ENCODE measurements around the gene IKBKE. TPM values are rescaled to one million over a fixed set of nuclear protein-coding genes. Genes with fewer than 3 reads are reported as not detected.

IKBKE gene
- total and polyA plus RNA-seq, 4 donors, result 2.2 to 4.4 (median 3.6) TPM

DNA sequence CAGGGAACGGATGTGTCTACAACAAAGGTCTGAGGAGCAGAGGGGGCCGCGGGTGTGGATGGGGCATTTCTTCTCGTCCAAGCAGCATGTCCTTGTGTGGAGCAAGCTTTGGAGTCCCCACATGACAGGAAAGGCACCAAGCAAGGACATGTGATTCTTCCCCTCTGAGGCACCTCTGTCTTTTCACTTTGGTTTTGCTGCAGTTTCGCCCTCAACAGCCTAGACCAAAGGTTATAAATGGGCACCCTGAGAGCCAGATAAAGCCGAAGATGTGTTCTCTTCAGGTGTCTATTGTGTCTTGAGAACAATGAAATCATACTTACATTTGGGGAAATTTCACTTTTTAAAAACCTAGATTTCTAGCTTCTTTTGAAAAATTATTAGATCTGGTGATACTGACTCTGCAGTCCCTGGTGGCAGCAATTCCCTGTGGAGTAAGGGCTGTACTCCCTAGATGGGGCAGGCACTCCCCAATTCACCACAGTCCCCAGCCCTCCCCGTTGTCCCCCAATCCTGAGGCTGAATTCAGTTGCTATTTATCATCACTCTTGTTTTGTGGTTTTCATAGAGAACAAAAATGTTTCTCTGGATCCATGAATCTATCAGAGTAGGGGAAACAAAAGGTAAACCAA is 28.8 kb upstream of the IKBKE start:
- H3K27me3 ChIP-seq (ENCODE audit: control insufficient read depth, insufficient read depth, low read length), result no peaks in the 10 kb centered on the region
- H3K4me1 ChIP-seq (ENCODE audit: control insufficient read depth, insufficient read depth, low read length), result peaks cover 13% of the 10 kb centered on the region
- no peaks in the 10 kb centered on the region for H3K9me3 ChIP-seq (ENCODE audit: control insufficient read depth, insufficient read depth, low read length)
- H3K27ac ChIP-seq (ENCODE audit: low read depth, low read length), result no peak overlapping the region
- 89% methylated on average over 5 of the region's 7 CpGs for WGBS (ENCODE audit: insufficient coverage)
- H3K4me3 ChIP-seq (ENCODE audit: low read depth, low read length), result no peak overlapping the region
- peaks cover 71% of the 10 kb centered on the region for H3K36me3 ChIP-seq (ENCODE audit: control insufficient read depth, insufficient read depth, low read length)
- DNase-seq (ENCODE audit: low read depth in 4 of 6, low spot score in 6 of 6), result no peak

DNA sequence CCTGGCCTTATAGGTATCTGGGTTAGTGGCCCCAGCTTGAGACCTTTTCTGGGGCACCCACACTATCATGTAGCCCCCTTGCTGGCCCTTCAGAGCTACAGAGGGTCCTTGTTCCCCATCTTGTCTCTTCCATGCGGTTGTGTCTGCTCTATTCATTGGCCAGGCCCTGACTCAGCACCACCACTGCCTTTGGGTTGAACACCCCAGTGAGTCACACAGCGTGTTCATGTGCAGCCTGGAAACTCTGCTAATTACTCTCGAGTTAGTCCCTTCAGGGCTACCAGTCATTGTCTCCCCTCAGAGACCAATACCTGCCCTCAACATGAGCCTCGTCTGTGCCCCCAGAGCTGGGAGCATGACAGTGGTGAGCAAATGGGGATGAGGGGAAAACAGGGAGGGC is 28.2 kb upstream of the IKBKE start:
- DNase-seq (ENCODE audit: low read depth in 4 of 6, low spot score in 6 of 6), result no peak
- H3K4me1 ChIP-seq (ENCODE audit: control insufficient read depth, insufficient read depth, low read length), result peaks cover 13% of the 10 kb centered on the region
- 81% methylated on average over 2 of the region's 4 CpGs for WGBS (ENCODE audit: insufficient coverage)
- H3K9me3 ChIP-seq (ENCODE audit: control insufficient read depth, insufficient read depth, low read length), result no peaks in the 10 kb centered on the region
- H3K27me3 ChIP-seq (ENCODE audit: control insufficient read depth, insufficient read depth, low read length), result no peaks in the 10 kb centered on the region
- H3K27ac ChIP-seq (ENCODE audit: low read depth, low read length), result no peak overlapping the region
- H3K36me3 ChIP-seq (ENCODE audit: control insufficient read depth, insufficient read depth, low read length), result peaks cover 74% of the 10 kb centered on the region
- no peak overlapping the region for H3K4me3 ChIP-seq (ENCODE audit: low read depth, low read length)

DNA sequence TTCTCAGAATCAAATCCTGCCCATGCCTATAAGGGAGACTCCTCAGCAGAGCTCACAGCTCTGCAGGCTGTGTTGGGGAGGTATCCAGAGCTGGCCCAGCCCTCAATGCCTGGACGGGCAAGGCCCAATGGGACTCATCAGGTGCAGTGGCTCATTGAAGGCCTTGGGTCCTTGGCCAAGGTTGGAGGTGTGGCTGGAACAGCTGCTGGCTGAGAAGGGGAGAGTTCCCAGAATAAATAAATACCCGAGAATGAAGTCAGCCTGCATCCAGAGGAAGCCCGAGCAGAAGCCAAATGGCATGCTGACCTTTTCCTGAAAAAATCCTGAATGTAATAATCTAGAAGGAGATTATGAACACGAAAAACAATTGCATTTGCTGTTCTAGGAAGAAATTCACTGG is 25.2 kb upstream of the IKBKE start:
- Histone ChIP-seq H3K4me1 (ENCODE audit: control insufficient read depth, insufficient read depth, low read length) (peaks cover 10% of the 10 kb centered on the region), H3K27me3 (ENCODE audit: control insufficient read depth, insufficient read depth, low read length) (no peaks in the 10 kb centered on the region), H3K27ac (ENCODE audit: low read depth, low read length) (no peak overlapping the region), H3K9me3 (ENCODE audit: control insufficient read depth, insufficient read depth, low read length) (no peaks in the 10 kb centered on the region), H3K36me3 (ENCODE audit: control insufficient read depth, insufficient read depth, low read length) (peaks cover 75% of the 10 kb centered on the region), H3K4me3 (ENCODE audit: low read depth, low read length) (no peak overlapping the region)
- WGBS (ENCODE audit: insufficient coverage), result 75% methylated on average over 4 of the region's 4 CpGs
- DNase-seq (ENCODE audit: low read depth in 4 of 6, low spot score in 6 of 6), result peak in 1 of 6 donors; percentile 49

DNA sequence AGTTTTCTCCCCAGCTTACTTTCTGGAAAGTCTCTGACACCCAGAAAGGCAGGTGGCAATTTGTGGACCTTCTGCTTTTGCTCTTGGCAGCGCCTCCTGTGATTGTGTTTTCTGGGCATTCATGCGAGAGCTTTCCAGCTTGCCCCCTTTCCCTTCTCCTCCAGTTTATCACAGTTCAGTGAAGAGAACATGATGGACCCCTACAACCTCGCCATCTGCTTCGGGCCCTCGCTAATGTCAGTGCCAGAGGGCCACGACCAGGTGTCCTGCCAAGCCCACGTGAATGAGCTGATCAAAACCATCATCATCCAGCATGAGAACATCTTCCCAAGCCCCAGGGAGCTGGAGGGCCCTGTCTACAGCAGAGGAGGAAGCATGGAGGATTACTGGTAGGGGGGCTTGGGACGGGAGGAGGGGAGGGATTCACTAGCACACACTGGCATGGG is 24.3 kb upstream of the IKBKE start:
- H3K27ac ChIP-seq (ENCODE audit: low read depth, low read length), result no peak overlapping the region
- H3K4me1 ChIP-seq (ENCODE audit: control insufficient read depth, insufficient read depth, low read length), result peaks cover 10% of the 10 kb centered on the region
- no peak overlapping the region for H3K4me3 ChIP-seq (ENCODE audit: low read depth, low read length)
- WGBS (ENCODE audit: insufficient coverage), result 86% methylated on average over 4 of the region's 8 CpGs
- peaks cover 76% of the 10 kb centered on the region for H3K36me3 ChIP-seq (ENCODE audit: control insufficient read depth, insufficient read depth, low read length)
- H3K27me3 ChIP-seq (ENCODE audit: control insufficient read depth, insufficient read depth, low read length), result no peaks in the 10 kb centered on the region
- DNase-seq (ENCODE audit: low read depth in 4 of 6, low spot score in 6 of 6), result no peak
- H3K9me3 ChIP-seq (ENCODE audit: control insufficient read depth, insufficient read depth, low read length), result no peaks in the 10 kb centered on the region

DNA sequence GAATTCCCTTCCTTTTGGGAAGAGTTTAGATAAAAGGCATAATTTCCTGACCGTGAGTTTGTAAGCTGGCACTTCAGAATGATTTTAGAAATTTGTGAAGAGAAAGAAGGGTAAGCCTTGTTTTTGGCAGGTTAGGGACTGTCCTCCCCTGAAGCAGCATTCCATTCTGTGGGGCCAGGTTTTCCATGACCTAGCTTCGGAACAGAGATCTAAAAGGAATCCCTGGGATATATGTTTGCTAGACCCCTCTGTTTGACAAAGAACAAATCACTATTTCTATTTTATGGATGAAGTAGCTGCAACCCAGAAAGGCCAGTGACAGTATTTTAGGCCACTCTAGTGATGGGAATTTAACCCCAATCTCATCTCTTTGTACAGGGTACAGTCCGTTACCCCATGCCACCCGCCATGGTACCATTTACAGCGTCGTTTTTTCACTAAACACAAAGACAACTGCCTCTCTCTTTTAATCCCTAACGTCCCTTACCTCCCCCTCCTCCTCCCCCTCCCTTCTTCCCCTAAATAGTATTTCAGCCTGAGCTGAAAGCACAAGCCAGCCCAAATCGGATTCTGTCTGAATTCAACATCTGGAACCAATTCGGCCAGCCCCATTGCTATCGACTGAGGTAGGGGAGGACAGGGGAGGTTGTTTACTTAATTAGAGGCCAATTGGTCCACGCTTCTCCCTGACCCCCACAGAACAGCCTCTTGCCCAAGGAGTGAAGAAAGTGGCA is 23.4 kb upstream of the IKBKE start:
- Histone ChIP-seq H3K27ac (ENCODE audit: low read depth, low read length) (peak overlapping the region; percentile 33), H3K4me3 (ENCODE audit: low read depth, low read length) (no peak overlapping the region), H3K4me1 (ENCODE audit: control insufficient read depth, insufficient read depth, low read length) (peaks cover 10% of the 10 kb centered on the region), H3K27me3 (ENCODE audit: control insufficient read depth, insufficient read depth, low read length) (no peaks in the 10 kb centered on the region), H3K9me3 (ENCODE audit: control insufficient read depth, insufficient read depth, low read length) (no peaks in the 10 kb centered on the region), H3K36me3 (ENCODE audit: control insufficient read depth, insufficient read depth, low read length) (peaks cover 77% of the 10 kb centered on the region)
- no peak for DNase-seq (ENCODE audit: low read depth in 4 of 6, low spot score in 6 of 6)
- 65% methylated on average over 6 of the region's 11 CpGs for WGBS (ENCODE audit: insufficient coverage)

DNA sequence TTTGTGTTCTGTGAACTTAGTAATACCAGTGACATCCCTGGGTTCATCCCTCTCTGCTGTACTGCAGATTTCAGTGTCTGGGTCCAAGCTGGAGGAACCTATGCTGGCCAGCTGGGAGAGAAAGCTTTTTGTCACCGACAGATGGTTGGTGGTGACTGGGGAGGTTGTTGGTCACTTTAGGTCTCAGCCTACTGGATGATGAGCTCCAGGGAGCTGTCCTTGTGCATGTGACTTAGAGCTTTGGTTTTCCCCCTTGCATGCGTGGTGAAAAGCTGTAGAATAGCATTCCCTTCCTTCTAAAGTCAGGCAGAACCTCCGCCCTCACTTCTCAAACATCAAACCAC is 22.9 kb upstream of the IKBKE start:
- DNase-seq (ENCODE audit: low read depth in 4 of 6, low spot score in 6 of 6), result no peak
- peaks cover 10% of the 10 kb centered on the region for H3K4me1 ChIP-seq (ENCODE audit: control insufficient read depth, insufficient read depth, low read length)
- H3K9me3 ChIP-seq (ENCODE audit: control insufficient read depth, insufficient read depth, low read length), result no peaks in the 10 kb centered on the region
- H3K4me3 ChIP-seq (ENCODE audit: low read depth, low read length), result no peak overlapping the region
- 90% methylated on average over 2 of the region's 3 CpGs for WGBS (ENCODE audit: insufficient coverage)
- no peaks in the 10 kb centered on the region for H3K27me3 ChIP-seq (ENCODE audit: control insufficient read depth, insufficient read depth, low read length)
- peak overlapping the region; percentile 33 for H3K27ac ChIP-seq (ENCODE audit: low read depth, low read length)
- peaks cover 78% of the 10 kb centered on the region for H3K36me3 ChIP-seq (ENCODE audit: control insufficient read depth, insufficient read depth, low read length)

- H3K27me3 ChIP-seq (ENCODE audit: control insufficient read depth, insufficient read depth, low read length), result no peaks in the 10 kb centered on the region
- no peak for DNase-seq (ENCODE audit: low read depth in 4 of 6, low spot score in 6 of 6)
- peaks cover 78% of the 10 kb centered on the region for H3K36me3 ChIP-seq (ENCODE audit: control insufficient read depth, insufficient read depth, low read length)
- no peak overlapping the region for H3K27ac ChIP-seq (ENCODE audit: low read depth, low read length)
- 100% methylated on average over 2 of the region's 4 CpGs for WGBS (ENCODE audit: insufficient coverage)
- H3K4me1 ChIP-seq (ENCODE audit: control insufficient read depth, insufficient read depth, low read length), result peaks cover 10% of the 10 kb centered on the region
- H3K4me3 ChIP-seq (ENCODE audit: low read depth, low read length), result no peak overlapping the region
- no peaks in the 10 kb centered on the region for H3K9me3 ChIP-seq (ENCODE audit: control insufficient read depth, insufficient read depth, low read length)
These were observed 22.5 kb upstream of the IKBKE start for GRCh38 chr1:206447792-206448191.

DNA sequence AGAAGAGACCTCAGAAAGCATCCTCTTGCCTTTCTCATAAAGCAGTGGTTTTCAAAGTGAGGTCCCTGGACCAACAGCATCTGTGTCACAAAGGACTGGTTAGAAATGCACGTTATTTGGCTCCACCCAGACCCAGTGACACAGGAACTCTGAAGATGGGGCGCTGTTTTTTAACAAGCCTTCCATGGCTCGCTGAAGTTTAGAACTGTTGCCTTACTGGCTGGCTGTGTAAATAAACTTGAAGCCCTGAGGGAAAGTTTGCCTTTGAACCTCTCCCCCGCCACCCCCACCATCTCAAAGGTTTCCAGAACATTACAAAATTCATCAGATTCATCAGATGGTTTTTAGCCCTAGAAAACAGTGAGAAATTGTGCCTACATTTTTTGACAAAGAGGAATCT is 21.8 kb upstream of the IKBKE start:
- WGBS (ENCODE audit: insufficient coverage), result 78% methylated on average over 2 of the region's 4 CpGs
- no peaks in the 10 kb centered on the region for H3K27me3 ChIP-seq (ENCODE audit: control insufficient read depth, insufficient read depth, low read length)

GRCh38 chr1:206449565-206449964 is 20.7 kb upstream of the IKBKE start:
- Histone ChIP-seq H3K4me3 (ENCODE audit: low read depth, low read length) (no peak overlapping the region), H3K27me3 (ENCODE audit: control insufficient read depth, insufficient read depth, low read length) (no peaks in the 10 kb centered on the region), H3K27ac (ENCODE audit: low read depth, low read length) (no peak overlapping the region), H3K9me3 (ENCODE audit: control insufficient read depth, insufficient read depth, low read length) (no peaks in the 10 kb centered on the region), H3K36me3 (ENCODE audit: control insufficient read depth, insufficient read depth, low read length) (peaks cover 77% of the 10 kb centered on the region), H3K4me1 (ENCODE audit: control insufficient read depth, insufficient read depth, low read length) (peaks cover 10% of the 10 kb centered on the region)
- DNase-seq (ENCODE audit: low read depth in 4 of 6, low spot score in 6 of 6), result no peak
- WGBS (ENCODE audit: insufficient coverage), result 0% methylated on average over 1 of the region's 1 CpG

More for the DNA sequence above, 21.8 kb upstream of the IKBKE start:
- DNase-seq (ENCODE audit: low read depth in 4 of 6, low spot score in 6 of 6), result no peak
- no peak overlapping the region for H3K4me3 ChIP-seq (ENCODE audit: low read depth, low read length)
- H3K36me3 ChIP-seq (ENCODE audit: control insufficient read depth, insufficient read depth, low read length), result peaks cover 77% of the 10 kb centered on the region
- H3K9me3 ChIP-seq (ENCODE audit: control insufficient read depth, insufficient read depth, low read length), result no peaks in the 10 kb centered on the region
- H3K4me1 ChIP-seq (ENCODE audit: control insufficient read depth, insufficient read depth, low read length), result peaks cover 10% of the 10 kb centered on the region
- H3K27ac ChIP-seq (ENCODE audit: low read depth, low read length), result no peak overlapping the region

DNA sequence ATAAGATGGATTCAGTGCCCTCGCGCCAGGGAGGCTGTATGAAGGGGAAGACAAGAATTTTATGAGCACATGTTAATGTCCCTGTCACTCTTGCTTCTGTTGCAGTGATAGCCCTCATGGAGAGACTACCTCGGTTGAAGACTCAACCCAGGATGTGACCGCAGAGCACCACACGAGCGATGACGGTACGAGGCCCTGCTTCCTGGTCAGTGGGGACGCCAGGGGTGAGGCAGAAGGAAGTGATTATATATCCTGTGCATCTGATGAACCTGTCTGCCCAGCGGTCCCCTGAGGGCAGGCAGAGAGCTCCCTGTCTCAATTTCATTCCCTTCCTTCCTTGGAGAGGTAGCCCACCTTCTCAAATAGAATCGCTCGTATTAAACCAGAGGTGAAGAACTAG is 20.0 kb upstream of the IKBKE start:
- H3K27ac ChIP-seq (ENCODE audit: low read depth, low read length), result no peak overlapping the region
- no peaks in the 10 kb centered on the region for H3K9me3 ChIP-seq (ENCODE audit: control insufficient read depth, insufficient read depth, low read length)
- no peak overlapping the region for H3K4me3 ChIP-seq (ENCODE audit: low read depth, low read length)
- peaks cover 78% of the 10 kb centered on the region for H3K36me3 ChIP-seq (ENCODE audit: control insufficient read depth, insufficient read depth, low read length)
- H3K4me1 ChIP-seq (ENCODE audit: control insufficient read depth, insufficient read depth, low read length), result peaks cover 9% of the 10 kb centered on the region
- H3K27me3 ChIP-seq (ENCODE audit: control insufficient read depth, insufficient read depth, low read length), result no peaks in the 10 kb centered on the region
- 94% methylated on average over 12 of the region's 12 CpGs for WGBS (ENCODE audit: insufficient coverage)
- DNase-seq (ENCODE audit: low read depth in 4 of 6, low spot score in 6 of 6), result no peak
